HG03378 (cell line): Measurements from ENCODE around the gene ZFHX3.

Experiments used
- ATAC-seq: cut with Tn5 transposase; IDR thresholded peaks from one replicate; pipeline ENCODE4 v1.9.1; 2021; ENCODE audit warnings: mild to moderate bottlenecking, moderate library complexity; ENCODE audit not compliant: unreplicated experiment

The ZFHX3 gene

GRCh38 chr16:72785886-72786285 lies 262.0 kb downstream of the ZFHX3 start:
- ATAC-seq, result no peak

- no peak for ATAC-seq
Measured at GRCh38 chr16:72785171-72785570, 262.8 kb downstream of the ZFHX3 start.

GRCh38 chr16:72783716-72784318 lies 264.1 kb downstream of the ZFHX3 start:
- no peak for ATAC-seq

- no peak for ATAC-seq
Measured at GRCh38 chr16:72769876-72770275, 278.1 kb downstream of the ZFHX3 start.

- ATAC-seq, result no peak
Measured at GRCh38 chr16:72768591-72768990, 279.3 kb downstream of the ZFHX3 start.

- no peak for ATAC-seq
Measured at GRCh38 chr16:72766506-72766905, 281.4 kb downstream of the ZFHX3 start.

GRCh38 chr16:72764015-72764654 lies 283.8 kb downstream of the ZFHX3 start:
- no peak for ATAC-seq

- no peak for ATAC-seq
Measured at GRCh38 chr16:72760581-72760980, 287.3 kb downstream of the ZFHX3 start.

GRCh38 chr16:72753881-72754280 lies 294.0 kb downstream of the ZFHX3 start:
- ATAC-seq, result no peak

GRCh38 chr16:72752004-72752695 lies 295.8 kb downstream of the ZFHX3 start:
- no peak for ATAC-seq

- no peak for ATAC-seq
Measured at GRCh38 chr16:72751076-72751475, 296.9 kb downstream of the ZFHX3 start.

- ATAC-seq, result no peak
Measured at GRCh38 chr16:72749091-72749490, 298.8 kb downstream of the ZFHX3 start.

GRCh38 chr16:72744076-72744793 lies 303.7 kb downstream of the ZFHX3 start:
- no peak for ATAC-seq

GRCh38 chr16:72743011-72743761 lies 304.7 kb downstream of the ZFHX3 start:
- ATAC-seq, result peak; percentile 80

- ATAC-seq, result no peak
Measured at GRCh38 chr16:72740347-72740746, 307.6 kb downstream of the ZFHX3 start.

- ATAC-seq, result no peak
Measured at GRCh38 chr16:72739577-72739976, 308.4 kb downstream of the ZFHX3 start.

- no peak for ATAC-seq
Measured at GRCh38 chr16:72736074-72736473, 311.9 kb downstream of the ZFHX3 start.
